Esophagus muscularis mucosa (tissue), 4 donors: Measurements from ENCODE around the gene MTMR2. TPM values are rescaled to one million over a fixed set of nuclear protein-coding genes. Genes with fewer than 3 reads are reported as not detected.

Experiments used
- DNase-seq: peaks from one replicate; pipeline ENCODE4 v3.0.0-alpha.2; 2017; ENCODE audit errors: extremely low spot score
- H3K27ac ChIP-seq, 4 donors: fragments of 200-600 bp; sonication (generic); replicated peaks in 1 of 4; 1 replicate in 3 of 4; 2 replicates in 1 of 4; pipeline ENCODE4 v1.5.1; 2016 to 2019; ENCODE audit warnings: mild to moderate bottlenecking in 1 of 4
- H3K27me3 ChIP-seq, 4 donors: fragments of 200-600 bp; sonication (generic); one replicate each; pipeline versions ENCODE4 v1.5.1 to v1.6.0; 2016 to 2019
- H3K36me3 ChIP-seq, 4 donors: fragments of 200-600 bp; sonication (generic); one replicate each; pipeline ENCODE4 v1.5.1; 2016 to 2019
- H3K4me1 ChIP-seq, 4 donors: fragments of 200-600 bp; sonication (generic); one replicate each; pipeline ENCODE4 v1.5.1; 2016 to 2019
- H3K4me3 ChIP-seq, 4 donors: fragments of 200-600 bp; sonication (generic); 1 replicate in 2 of 4; 2 replicates in 2 of 4; pipeline ENCODE4 v1.5.1; 2016 to 2019; ENCODE audit warnings: mild to moderate bottlenecking in 4 of 4, moderate library complexity in 1 of 4
- H3K9me3 ChIP-seq, 4 donors: fragments of 200-600 bp; sonication (generic); 1 replicate in 3 of 4; 2 replicates in 1 of 4; pipeline ENCODE4 v1.5.1; 2016 to 2019
- EP300 ChIP-seq: sonication (generic); formaldehyde crosslinking; IDR thresholded peaks from one replicate; pipeline ENCODE4 v1.6.1; 2017; ENCODE audit warnings: antibody characterized with exemption
- POLR2A ChIP-seq: fragments of 450-650 bp; IDR thresholded peaks from one replicate; pipeline ENCODE4 v1.6.1; 2017; ENCODE audit warnings: antibody characterized with exemption, moderate library complexity, mild to moderate bottlenecking, low read depth
- POLR2AphosphoS5 ChIP-seq, 2 donors: sonication (generic); formaldehyde crosslinking; IDR thresholded peaks; one replicate each; pipeline ENCODE4 v1.6.1; 2017; ENCODE audit warnings: antibody characterized with exemption in 2 of 2
- WGBS: methylation state at CpG from one replicate; pipeline ENCODE4 v1.1.5; 2018; 5-methylcytosine and 5-hydroxymethylcytosine counted together
- intact Hi-C: fragments of 100-400 bp; cut with DNase I; formaldehyde crosslinking; loops from one replicate; pipeline ENCODE4 v1.15.1; 2023
- total RNA-seq, 4 donors: library from RNA; depleted of rRNA; stranded (reverse); fragments of >200 nt; gene quantifications; one replicate each; pipeline versions ENCODE4 v1.1.0 to v1.2.1, GENCODE V29; 2016
- TF ChIP-seq, protein P1 (sequence below), 3 experiments: fragments of 200-600 bp in 2 of 3; fragments of 450-650 bp in 1 of 3; sonication (generic) in 2 of 3; IDR thresholded peaks; one replicate each; pipeline ENCODE4 v1.5.1; 2017 to 2019; ENCODE audit warnings: antibody characterized with exemption in 3 of 3, mild to moderate bottlenecking in 2 of 3, moderate library complexity in 1 of 3

Gene MTMR2
- total RNA-seq, 4 donors from 2014 or later: 25.8 to 29.6 (median 27.9) TPM

DNA sequence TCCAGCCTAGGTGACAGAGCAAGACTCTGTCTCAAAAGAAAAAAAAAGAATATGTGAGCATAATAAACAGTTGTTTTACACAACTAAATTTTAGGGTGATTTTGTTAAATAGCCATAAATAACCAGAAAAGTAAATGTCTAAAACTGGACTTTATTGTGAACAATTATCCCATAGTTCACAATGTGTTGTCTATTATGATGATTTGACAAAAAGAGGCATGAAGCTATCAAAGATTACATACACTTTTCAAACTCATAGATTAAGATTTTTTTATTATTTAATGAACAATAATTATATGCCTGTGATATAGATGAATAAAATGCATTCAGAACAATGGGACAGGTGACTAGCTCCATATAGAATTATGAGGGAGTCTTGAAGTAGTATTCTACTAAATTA lies 27.0 kb upstream of the MTMR2 start:
- H3K27ac ChIP-seq: no peak overlapping the region
- TF ChIP-seq EP300 (no peak), POLR2AphosphoS5 (IDR thresholded peaks at IDR 0.05) (no peak), POLR2A (no peak)
- TF ChIP-seq, protein P1, sequence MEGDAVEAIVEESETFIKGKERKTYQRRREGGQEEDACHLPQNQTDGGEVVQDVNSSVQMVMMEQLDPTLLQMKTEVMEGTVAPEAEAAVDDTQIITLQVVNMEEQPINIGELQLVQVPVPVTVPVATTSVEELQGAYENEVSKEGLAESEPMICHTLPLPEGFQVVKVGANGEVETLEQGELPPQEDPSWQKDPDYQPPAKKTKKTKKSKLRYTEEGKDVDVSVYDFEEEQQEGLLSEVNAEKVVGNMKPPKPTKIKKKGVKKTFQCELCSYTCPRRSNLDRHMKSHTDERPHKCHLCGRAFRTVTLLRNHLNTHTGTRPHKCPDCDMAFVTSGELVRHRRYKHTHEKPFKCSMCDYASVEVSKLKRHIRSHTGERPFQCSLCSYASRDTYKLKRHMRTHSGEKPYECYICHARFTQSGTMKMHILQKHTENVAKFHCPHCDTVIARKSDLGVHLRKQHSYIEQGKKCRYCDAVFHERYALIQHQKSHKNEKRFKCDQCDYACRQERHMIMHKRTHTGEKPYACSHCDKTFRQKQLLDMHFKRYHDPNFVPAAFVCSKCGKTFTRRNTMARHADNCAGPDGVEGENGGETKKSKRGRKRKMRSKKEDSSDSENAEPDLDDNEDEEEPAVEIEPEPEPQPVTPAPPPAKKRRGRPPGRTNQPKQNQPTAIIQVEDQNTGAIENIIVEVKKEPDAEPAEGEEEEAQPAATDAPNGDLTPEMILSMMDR (IDR thresholded peaks at IDR 0.05): no peak
- intact Hi-C loops: no loop called here

GRCh38 chr11:95948637-95949036 lies 24.7 kb upstream of the MTMR2 start:
- TF ChIP-seq EP300 (no peak), POLR2A (no peak), POLR2AphosphoS5 (IDR thresholded peaks at IDR 0.05) (no peak)
- TF ChIP-seq, protein P1 (IDR thresholded peaks at IDR 0.05): no peak
- no peak overlapping the region for H3K27ac ChIP-seq
- no peaks in the 10 kb centered on the region for H3K27me3 ChIP-seq
- no peak for DNase-seq
- peaks cover 0 to 6% (median 0%) of the 10 kb centered on the region in 4 donors for H3K9me3 ChIP-seq
- H3K4me1 ChIP-seq: no peaks in the 10 kb centered on the region
- no peaks in the 10 kb centered on the region for H3K36me3 ChIP-seq
- no peak overlapping the region for H3K4me3 ChIP-seq
- intact Hi-C loops: no loop called here
- 100% methylated on average over 3 of the region's 3 CpGs for WGBS

More for the DNA sequence above, 27.0 kb upstream of the MTMR2 start:
- no peaks in the 10 kb centered on the region for H3K27me3 ChIP-seq
- no peak overlapping the region for H3K4me3 ChIP-seq
- no peaks in the 10 kb centered on the region for H3K36me3 ChIP-seq
- no peak for DNase-seq
- no peaks in the 10 kb centered on the region for H3K9me3 ChIP-seq
- H3K4me1 ChIP-seq: no peaks in the 10 kb centered on the region

GRCh38 chr11:95944623-95945022 lies 20.7 kb upstream of the MTMR2 start:
- no peak for TF ChIP-seq POLR2A
- TF ChIP-seq, protein P1 (IDR thresholded peaks at IDR 0.05): no peak
- no peak for TF ChIP-seq POLR2AphosphoS5 (IDR thresholded peaks at IDR 0.05)
- TF ChIP-seq EP300: no peak
- intact Hi-C loops: no loop called here

GRCh38 chr11:95943546-95943945 lies 19.6 kb upstream of the MTMR2 start:
- no peaks in the 10 kb centered on the region for H3K27me3 ChIP-seq
- no peaks in the 10 kb centered on the region for H3K4me1 ChIP-seq
- H3K36me3 ChIP-seq: no peaks in the 10 kb centered on the region
- DNase-seq: no peak
- TF ChIP-seq, protein P1 (IDR thresholded peaks at IDR 0.05): no peak
- TF ChIP-seq POLR2AphosphoS5 (IDR thresholded peaks at IDR 0.05) (no peak), EP300 (no peak), POLR2A (no peak)
- no peak overlapping the region for H3K4me3 ChIP-seq
- intact Hi-C loops: no loop called here
- WGBS: 68% methylated on average over 1 of the region's 1 CpG
- H3K9me3 ChIP-seq: peaks cover 0 to 6% (median 0%) of the 10 kb centered on the region in 4 donors
- H3K27ac ChIP-seq: no peak overlapping the region

More at GRCh38 chr11:95944623-95945022, 20.7 kb upstream of the MTMR2 start:
- no peak for DNase-seq
- no peaks in the 10 kb centered on the region for H3K27me3 ChIP-seq
- no peaks in the 10 kb centered on the region for H3K36me3 ChIP-seq
- no peak overlapping the region for H3K27ac ChIP-seq
- peaks cover 0 to 6% (median 0%) of the 10 kb centered on the region in 4 donors for H3K9me3 ChIP-seq
- no peaks in the 10 kb centered on the region for H3K4me1 ChIP-seq
- H3K4me3 ChIP-seq: no peak overlapping the region
- WGBS: 84% methylated on average over 4 of the region's 4 CpGs

- WGBS: 79% methylated on average over 6 of the region's 6 CpGs
- TF ChIP-seq, protein P1 (IDR thresholded peaks at IDR 0.05): no peak
- TF ChIP-seq POLR2AphosphoS5 (IDR thresholded peaks at IDR 0.05): no peak
- TF ChIP-seq EP300: no peak
- TF ChIP-seq POLR2A: no peak
- H3K4me3 ChIP-seq: no peak overlapping the region
Measured at GRCh38 chr11:95939091-95939490, 15.2 kb upstream of the MTMR2 start.

More at GRCh38 chr11:95939091-95939490, 15.2 kb upstream of the MTMR2 start:
- intact Hi-C loops: no loop called here
- Histone ChIP-seq H3K36me3 (no peaks in the 10 kb centered on the region), H3K27me3 (no peaks in the 10 kb centered on the region), H3K4me1 (no peaks in the 10 kb centered on the region), H3K27ac (no peak overlapping the region), H3K9me3 (no peaks in the 10 kb centered on the region)
- no peak for DNase-seq
